Coronary artery (tissue), 2 donors: Measurements from ENCODE around the gene ACOT8.
A peak's percentile ranks its signal among the peaks of the same experiment; 100 is the strongest.
"Not testable (repeated sequence)": the region's sequence is repeated elsewhere in the genome, so short reads cannot be mapped to it uniquely, and the experiment has no call there.

Experiments used
- DNase-seq: peaks from one replicate; pipeline ENCODE4 v3.0.0-alpha.2; 2017; ENCODE audit warnings: low spot score
- H3K27ac ChIP-seq, 2 donors: fragments of 200-600 bp; sonication (generic); one replicate each; pipeline ENCODE4 v1.5.1; 2016 to 2019
- H3K4me3 ChIP-seq: fragments of 200-600 bp; sonication (generic); 2 replicates; pipeline ENCODE4 v1.5.1; 2016; ENCODE audit warnings: mild to moderate bottlenecking, moderate library complexity
- CTCF ChIP-seq: fragments of 200-600 bp; sonication (generic); IDR thresholded peaks from one replicate; pipeline ENCODE4 v1.5.1; 2019; ENCODE audit warnings: antibody characterized with exemption

The ACOT8 gene

GRCh38 chr20:45886590-45887345, 29.6 kb upstream of the ACOT8 start:
- no peak for TF ChIP-seq CTCF
- no peak for DNase-seq
- Histone ChIP-seq H3K4me3 (no peak overlapping the region), H3K27ac (no peak overlapping the region)

DNA sequence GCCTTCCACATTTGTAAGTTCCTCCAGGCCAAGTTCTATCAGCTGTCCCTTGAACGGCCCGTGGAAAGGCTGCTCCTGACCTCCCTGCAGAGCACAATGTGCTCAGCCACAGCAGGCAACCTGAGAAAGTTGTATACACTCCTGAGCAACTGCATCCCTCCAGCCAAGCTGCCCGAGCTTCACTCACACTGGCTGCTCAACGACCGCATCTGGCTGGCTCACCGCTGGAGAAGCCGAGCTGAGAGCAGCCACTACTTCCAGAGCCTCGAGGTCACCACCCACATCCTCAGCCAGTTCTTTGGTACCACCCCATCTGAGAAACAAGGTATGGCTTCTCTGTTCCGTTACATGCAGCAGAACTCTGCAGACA, 25.9 kb upstream of the ACOT8 start:
- H3K27ac ChIP-seq, result no peak overlapping the region
- no peak overlapping the region for H3K4me3 ChIP-seq
- DNase-seq, result no peak
- no peak for TF ChIP-seq CTCF

DNA sequence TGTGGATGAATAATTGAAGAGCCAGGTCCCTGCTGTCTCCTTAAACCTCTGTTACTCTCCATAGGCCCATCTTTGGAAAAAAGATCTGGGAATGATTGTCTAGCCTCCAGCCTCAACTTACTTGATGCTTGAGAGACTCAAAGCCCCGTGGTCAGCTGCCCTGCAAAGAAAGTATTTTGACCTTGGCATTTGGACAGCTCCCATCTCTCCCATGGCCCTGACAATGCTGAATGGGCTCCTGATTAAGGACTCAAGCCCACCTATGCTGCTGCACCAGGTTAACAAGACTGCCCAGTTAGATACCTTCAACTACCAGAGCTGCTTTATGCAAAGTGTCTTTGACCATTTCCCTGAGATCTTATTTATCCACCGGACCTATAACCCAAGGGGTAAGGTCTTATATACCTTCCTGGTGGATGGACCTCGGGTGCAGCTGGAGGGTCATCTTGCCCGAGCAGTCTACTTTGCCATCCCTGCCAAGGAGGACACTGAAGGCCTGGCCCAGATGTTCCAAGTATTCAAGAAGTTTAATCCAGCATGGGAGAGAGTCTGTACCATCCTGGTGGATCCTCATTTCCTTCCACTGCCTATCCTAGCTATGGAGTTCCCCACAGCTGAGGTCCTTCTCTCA, 25.4 kb upstream of the ACOT8 start:
- no peak overlapping the region for H3K27ac ChIP-seq
- TF ChIP-seq CTCF, result no peak
- DNase-seq, result no peak
- H3K4me3 ChIP-seq, result no peak overlapping the region

- peak within 1 kb of the TSS; percentile 79 for H3K4me3 ChIP-seq
- peak within 1 kb of the TSS; percentile 51 to 93 for H3K27ac ChIP-seq
- DNase-seq, result peak; percentile 99
- no peak for TF ChIP-seq CTCF
Measured at GRCh38 chr20:45880988-45881788, 24.0 kb upstream of the ACOT8 start, which contains the start of gene ZSWIM1. Gene ZSWIM1, plus strand, starts transcription at chr20:45881227. Its CDS starts 1,366 bp downstream, at chr20:45882593.

- TF ChIP-seq CTCF, result no peak
- Histone ChIP-seq H3K4me3 (no peak overlapping the region), H3K27ac (peak overlapping the region in 1 of 2 donors; percentile 16)
- DNase-seq, result no peak
Measured at GRCh38 chr20:45878076-45878761, 21.0 kb upstream of the ACOT8 start.

DNA sequence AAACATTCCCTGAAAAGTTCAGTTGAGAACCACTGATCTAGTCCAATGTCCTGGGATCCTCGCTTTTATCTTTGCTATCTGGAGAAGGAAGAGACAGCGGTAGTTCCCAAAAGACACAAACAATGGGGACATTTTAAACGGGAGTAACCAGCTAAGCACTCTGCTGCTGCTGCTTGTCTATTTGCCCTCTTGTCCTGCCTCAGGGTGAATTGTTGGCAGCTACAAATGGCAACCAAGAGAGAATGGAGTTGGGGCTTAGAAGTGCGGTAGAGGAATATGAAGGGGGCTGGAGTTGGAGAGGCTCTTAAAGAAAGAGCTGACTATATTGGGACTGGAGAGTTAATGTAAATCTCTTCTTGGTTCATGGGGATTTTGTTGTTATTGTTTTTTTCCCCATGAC, 17.4 kb upstream of the ACOT8 start:
- H3K4me3 ChIP-seq, result no peak overlapping the region
- no peak overlapping the region for H3K27ac ChIP-seq
- TF ChIP-seq CTCF, result no peak
- no peak for DNase-seq

- not testable (repeated sequence) for DNase-seq, H3K4me3 ChIP-seq, H3K27ac ChIP-seq
Measured at GRCh38 chr20:45874104-45874481, 16.9 kb upstream of the ACOT8 start.
